ENCODE data around the gene HEATR5A.

Gene HEATR5A

GRCh38 chr14:31425905-31426304 lies 5.6 kb upstream of the HEATR5A start:
- no peak for DNase-seq (ENCODE audit: low spot score)

- DNase-seq (ENCODE audit: low spot score), result no peak
Measured at GRCh38 chr14:31421200-31421599, 850 bp upstream of the HEATR5A start.

- DNase-seq (ENCODE audit: low spot score), result peak; percentile 72
Measured at GRCh38 chr14:31419967-31420318, 407 bp downstream of the HEATR5A start.

GRCh38 chr14:31419179-31419966 lies 977 bp downstream of the HEATR5A start:
- no peak for DNase-seq (ENCODE audit: low spot score)

- DNase-seq (ENCODE audit: low spot score), result no peak
Measured at GRCh38 chr14:31418440-31418839, 1.9 kb downstream of the HEATR5A start.

GRCh38 chr14:31414190-31414833 lies 6.0 kb downstream of the HEATR5A start:
- no peak for DNase-seq (ENCODE audit: low spot score)

- DNase-seq (ENCODE audit: low spot score), result no peak
Measured at GRCh38 chr14:31411218-31411727, 9.1 kb downstream of the HEATR5A start.

GRCh38 chr14:31410048-31410650 lies 10.2 kb downstream of the HEATR5A start:
- no peak for DNase-seq (ENCODE audit: low spot score)

- DNase-seq (ENCODE audit: low spot score), result no peak
Measured at GRCh38 chr14:31408421-31408820, 11.9 kb downstream of the HEATR5A start.

GRCh38 chr14:31405599-31406232 lies 14.6 kb downstream of the HEATR5A start:
- DNase-seq (ENCODE audit: low spot score), result no peak

- DNase-seq (ENCODE audit: low spot score), result no peak
Measured at GRCh38 chr14:31405106-31405505, 15.2 kb downstream of the HEATR5A start.

GRCh38 chr14:31403707-31404106 lies 16.6 kb downstream of the HEATR5A start:
- DNase-seq (ENCODE audit: low spot score), result no peak

GRCh38 chr14:31402764-31403439 lies 17.4 kb downstream of the HEATR5A start:
- no peak for DNase-seq (ENCODE audit: low spot score)

GRCh38 chr14:31401369-31401932 lies 18.9 kb downstream of the HEATR5A start:
- DNase-seq (ENCODE audit: low spot score), result no peak

GRCh38 chr14:31400031-31400638 lies 20.2 kb downstream of the HEATR5A start:
- DNase-seq (ENCODE audit: low spot score), result no peak

- no peak for DNase-seq (ENCODE audit: low spot score)
Measured at GRCh38 chr14:31395572-31396205, 24.7 kb downstream of the HEATR5A start.

- no peak for DNase-seq (ENCODE audit: low spot score)
Measured at GRCh38 chr14:31395119-31395518, 25.2 kb downstream of the HEATR5A start.

GRCh38 chr14:31391977-31392503 lies 28.3 kb downstream of the HEATR5A start:
- DNase-seq (ENCODE audit: low spot score), result no peak

- DNase-seq (ENCODE audit: low spot score), result no peak
Measured at GRCh38 chr14:31391473-31391872, 28.9 kb downstream of the HEATR5A start.

GRCh38 chr14:31389946-31390345 lies 30.4 kb downstream of the HEATR5A start:
- DNase-seq (ENCODE audit: low spot score), result no peak
